HepG2 (cell line): ENCODE data around the gene C11orf54. TPM values are rescaled to one million over a fixed set of nuclear protein-coding genes. Genes with fewer than 3 reads are reported as not detected.

Source experiments
- ATAC-seq: fragments of 200-7000 bp; cut with Tn5 transposase; 3 replicates; pipeline ENCODE4 v1.9.1; 2020; ENCODE audit warnings: mild to moderate bottlenecking, moderate library complexity
- BruUV-seq: library from RNA; stranded (reverse); fragments of 400-500 nt; replicated peaks from 2 replicates; lab custom pipeline; 2021; lab: Mats Ljungman, UMichigan
- CTCF ChIA-PET: fragments of 300-600 bp; formaldehyde crosslinking; extraction: SDS; loops from one replicate; lab custom pipeline; 2021; ENCODE audit warnings: low total read pairs, inconsistent platforms, low intra/inter-chr PET ratio; lab: Yijun Ruan, JAX
- POLR2A ChIA-PET: fragments of 350-600 bp; sonication (Branson Sonifier 250); formaldehyde crosslinking; loops from one replicate; lab custom pipeline; 2020; ENCODE audit warnings: antibody characterized with exemption, inconsistent platforms; lab: Yijun Ruan, JAX
- DNase-seq: peaks from one replicate; pipeline ENCODE4 v3.0.0-alpha.2; 2015; ENCODE audit warnings: low spot score
- FAIRE-seq: peaks from 3 replicates; lab custom pipeline; 2011; peaks lifted over from hg19 to GRCh38; lab: Jason Lieb, UNC
- H2AFZ ChIP-seq: one replicate; pipeline ENCODE4 v1.6.1; 2011; ENCODE audit warnings: low read length, inconsistent platforms
- H3K27ac ChIP-seq: fragments of 300-600 bp; 3 replicates; pipeline ENCODE4 v1.8.0; 2011; ENCODE audit warnings: mixed run types, mild to moderate bottlenecking, mixed read lengths, low read length, inconsistent platforms; ENCODE audit not compliant: insufficient read depth; ENCODE audit errors: extremely low read length
- H3K27me3 ChIP-seq, 2 experiments: fragments of 200-600 bp in 1 of 2; 2 replicates in 1 of 2; 3 replicates in 1 of 2; pipeline versions ENCODE4 v1.6.0 to v1.8.0; 2011; ENCODE audit warnings: low read length in 2 of 2, mild to moderate bottlenecking in 2 of 2, moderate library complexity in 2 of 2, inconsistent platforms in 1 of 2; ENCODE audit not compliant: insufficient read depth in 2 of 2, control insufficient read depth in 1 of 2
- H3K36me3 ChIP-seq, 2 experiments: fragments of 200-600 bp in 1 of 2; replicated peaks in 1 of 2; 2 replicates in 1 of 2; 3 replicates in 1 of 2; pipeline versions ENCODE4 v1.5.1 to v1.8.0; 2011; ENCODE audit warnings: low read length in 2 of 2, inconsistent platforms in 1 of 2; ENCODE audit not compliant: insufficient read depth in 2 of 2, control insufficient read depth in 1 of 2
- H3K4me1 ChIP-seq: 2 replicates; pipeline ENCODE4 v1.5.1; 2012; ENCODE audit warnings: low read length, inconsistent platforms; ENCODE audit not compliant: insufficient read depth
- H3K4me2 ChIP-seq: 2 replicates; pipeline ENCODE4 v1.6.0; 2011; ENCODE audit warnings: low read depth, low read length, inconsistent platforms
- H3K4me3 ChIP-seq, 3 experiments: fragments of 200-600 bp in 1 of 3; sonication (generic), shearing (Covaris generic) in 1 of 3; replicated peaks in 1 of 3; 2 replicates each; pipeline ENCODE4 v1.5.1; 2011 to 2016; ENCODE audit warnings: low read length in 3 of 3, inconsistent platforms in 2 of 3, low read depth in 2 of 3, mild to moderate bottlenecking in 2 of 3, control low read depth in 1 of 3, mixed read lengths in 1 of 3; ENCODE audit not compliant: insufficient read depth in 1 of 3
- H3K79me2 ChIP-seq: one replicate; pipeline ENCODE4 v1.6.1; 2011; ENCODE audit warnings: low read length, inconsistent platforms; ENCODE audit not compliant: insufficient read depth
- H3K9ac ChIP-seq: 2 replicates; pipeline ENCODE4 v1.6.0; 2011; ENCODE audit warnings: mild to moderate bottlenecking, low read depth, low read length, inconsistent platforms; ENCODE audit not compliant: insufficient read depth
- H3K9me3 ChIP-seq: 2 replicates; pipeline ENCODE4 v1.5.1; 2012; ENCODE audit warnings: mild to moderate bottlenecking, low read length
- H4K20me1 ChIP-seq: 2 replicates; pipeline ENCODE4 v1.6.0; 2011; ENCODE audit warnings: inconsistent platforms, mild to moderate bottlenecking, low read length, moderate library complexity; ENCODE audit not compliant: insufficient read depth
- HNF4A ChIP-seq: sonication (generic); formaldehyde crosslinking; IDR thresholded peaks from 2 replicates; pipeline ENCODE4 v1.4.0; 2020; ENCODE audit warnings: missing genetic modification reagents
- NFYB ChIP-seq: sonication (generic); formaldehyde crosslinking; IDR thresholded peaks from 2 replicates; pipeline ENCODE4 v1.4.0; 2020; ENCODE audit warnings: missing genetic modification reagents
- ZNF121 ChIP-seq: sonication (generic); formaldehyde crosslinking; IDR thresholded peaks from 2 replicates; pipeline ENCODE4 v1.5.0; 2020; ENCODE audit warnings: mild to moderate bottlenecking, missing genetic modification reagents
- ZSCAN29 ChIP-seq: sonication (generic); formaldehyde crosslinking; conservative IDR thresholded peaks from 2 replicates; pipeline ENCODE4 v1.4.0; 2020; ENCODE audit warnings: mild to moderate bottlenecking, missing genetic modification reagents
- WGBS: methylation state at CpG from one replicate; pipeline ENCODE4 v1.1.6; 2017; ENCODE audit warnings: low lambda C conversion rate; 5-methylcytosine and 5-hydroxymethylcytosine counted together
- in situ Hi-C: cut with HindIII; loops from 2 replicates; pipeline ENCODE4 v1.10.0; 2017; ENCODE audit warnings: low pct_unique_long_range_greater_than_20kb; ENCODE audit not compliant: extremely low pct_ligation_motif_present
- intact Hi-C: fragments of 100-400 bp; cut with micrococcal nuclease; formaldehyde crosslinking; loops from one replicate; pipeline ENCODE4 v1.10.0; 2022; ENCODE audit not compliant: unreplicated experiment
- polyA plus RNA-seq, 8 experiments: library from polyadenylated mRNA; depleted of rRNA in 3 of 8; stranded (reverse) in 7 of 8; unstranded in 1 of 8; fragments of >200 nt; fragmentation: Illumina TruSeq in 4 of 8; extraction: Trizol in 4 of 8; gene quantifications; 2 replicates each; pipeline versions ENCODE4 v1.2.1 to v1.2.3, GENCODE V29; 2011 to 2016; ENCODE audit warnings: low read depth in 4 of 8, missing spikeins in 1 of 8, mixed read lengths in 1 of 8; ENCODE audit not compliant: insufficient read depth in 1 of 8
- total RNA-seq, 5 experiments: library from RNA; depleted of rRNA; stranded (reverse); fragments of >200 nt; fragmentation: Illumina TruSeq; extraction: Trizol; gene quantifications; 2 replicates each; pipeline ENCODE4 v1.2.3, GENCODE V29; 2016; ENCODE audit warnings: low read depth in 1 of 5
- TF ChIP-seq, protein P1 (sequence below): sonication (generic); formaldehyde crosslinking; IDR thresholded peaks from 2 replicates; pipeline ENCODE4 v1.5.0; 2020; ENCODE audit warnings: mild to moderate bottlenecking, missing genetic modification reagents, moderate library complexity
- TF ChIP-seq, protein P2 (sequence below): IDR thresholded peaks from 2 replicates; pipeline ENCODE4 v1.6.1; 2016; ENCODE audit warnings: mild to moderate bottlenecking, missing biosample characterization, missing genetic modification reagents
- TF ChIP-seq, protein P3 (sequence below): sonication (generic); formaldehyde crosslinking; IDR thresholded peaks from 2 replicates; pipeline ENCODE4 v1.4.0; 2020; ENCODE audit warnings: missing genetic modification reagents; ENCODE audit errors: not compliant biosample characterization

C11orf54 gene
- total and polyA plus RNA-seq, 2 of the 13 experiments (the other 11 are each of a cell fraction or from before 2014, with no cell fraction given): 42.7 to 50.1 TPM

DNA sequence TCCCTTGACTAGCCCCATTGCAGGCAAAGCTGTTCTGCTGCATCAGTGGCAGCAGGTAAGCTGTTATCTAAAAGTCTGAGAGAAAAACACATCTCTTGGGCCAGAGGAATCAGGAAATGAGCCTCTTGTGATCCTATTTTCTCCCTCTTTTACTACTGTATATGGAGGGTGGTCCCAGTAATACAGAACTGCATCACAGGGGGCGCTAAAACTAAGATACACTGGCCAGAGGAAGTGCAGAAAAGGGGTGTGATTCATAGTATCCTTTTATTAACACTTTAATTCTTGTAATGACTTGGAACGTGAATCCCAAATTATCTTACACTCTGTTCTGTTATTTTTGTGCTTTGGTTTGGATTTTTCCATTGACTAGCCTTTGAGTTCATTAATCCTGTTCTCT is 33.8 kb downstream of the C11orf54 start:
- in situ Hi-C loops (no loop called here), intact Hi-C loops (no loop called here)
- H3K27ac ChIP-seq: no peak overlapping the region
- TF ChIP-seq HNF4A (CRISPR knock-in tag): no peak
- no peak for TF ChIP-seq NFYB (CRISPR knock-in tag)
- TF ChIP-seq, protein P1, sequence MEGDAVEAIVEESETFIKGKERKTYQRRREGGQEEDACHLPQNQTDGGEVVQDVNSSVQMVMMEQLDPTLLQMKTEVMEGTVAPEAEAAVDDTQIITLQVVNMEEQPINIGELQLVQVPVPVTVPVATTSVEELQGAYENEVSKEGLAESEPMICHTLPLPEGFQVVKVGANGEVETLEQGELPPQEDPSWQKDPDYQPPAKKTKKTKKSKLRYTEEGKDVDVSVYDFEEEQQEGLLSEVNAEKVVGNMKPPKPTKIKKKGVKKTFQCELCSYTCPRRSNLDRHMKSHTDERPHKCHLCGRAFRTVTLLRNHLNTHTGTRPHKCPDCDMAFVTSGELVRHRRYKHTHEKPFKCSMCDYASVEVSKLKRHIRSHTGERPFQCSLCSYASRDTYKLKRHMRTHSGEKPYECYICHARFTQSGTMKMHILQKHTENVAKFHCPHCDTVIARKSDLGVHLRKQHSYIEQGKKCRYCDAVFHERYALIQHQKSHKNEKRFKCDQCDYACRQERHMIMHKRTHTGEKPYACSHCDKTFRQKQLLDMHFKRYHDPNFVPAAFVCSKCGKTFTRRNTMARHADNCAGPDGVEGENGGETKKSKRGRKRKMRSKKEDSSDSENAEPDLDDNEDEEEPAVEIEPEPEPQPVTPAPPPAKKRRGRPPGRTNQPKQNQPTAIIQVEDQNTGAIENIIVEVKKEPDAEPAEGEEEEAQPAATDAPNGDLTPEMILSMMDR (CRISPR knock-in tag): peak; percentile 33
- TF ChIP-seq, protein P2, sequence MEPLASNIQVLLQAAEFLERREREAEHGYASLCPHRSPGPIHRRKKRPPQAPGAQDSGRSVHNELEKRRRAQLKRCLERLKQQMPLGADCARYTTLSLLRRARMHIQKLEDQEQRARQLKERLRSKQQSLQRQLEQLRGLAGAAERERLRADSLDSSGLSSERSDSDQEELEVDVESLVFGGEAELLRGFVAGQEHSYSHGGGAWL (CRISPR knock-in tag): no peak
- no peak for TF ChIP-seq ZSCAN29 (CRISPR knock-in tag)
- no peak overlapping the region for H3K9ac ChIP-seq
- no peaks in the 10 kb centered on the region for H3K9me3 ChIP-seq
- no peaks in the 10 kb centered on the region for H3K27me3 ChIP-seq
- H3K79me2 ChIP-seq: no peaks in the 10 kb centered on the region
- H4K20me1 ChIP-seq: no peaks in the 10 kb centered on the region
- BruUV-seq: no TSS peak
- ATAC-seq: peak; percentile 24; the same call in 1 of the 3 replicates
- no peak for FAIRE-seq
- peaks cover 22% of the 10 kb centered on the region for H3K4me1 ChIP-seq
- POLR2A ChIA-PET: no interaction called here
- H3K4me3 ChIP-seq: no peak overlapping the region
- CTCF ChIA-PET: no interaction called here
- WGBS: 44% methylated on average over 2 of the region's 2 CpGs
- no peak overlapping the region for H3K4me2 ChIP-seq
- no peaks in the 10 kb centered on the region for H3K36me3 ChIP-seq
- DNase-seq: peak; percentile 21
- no peak overlapping the region for H2AFZ ChIP-seq

DNA sequence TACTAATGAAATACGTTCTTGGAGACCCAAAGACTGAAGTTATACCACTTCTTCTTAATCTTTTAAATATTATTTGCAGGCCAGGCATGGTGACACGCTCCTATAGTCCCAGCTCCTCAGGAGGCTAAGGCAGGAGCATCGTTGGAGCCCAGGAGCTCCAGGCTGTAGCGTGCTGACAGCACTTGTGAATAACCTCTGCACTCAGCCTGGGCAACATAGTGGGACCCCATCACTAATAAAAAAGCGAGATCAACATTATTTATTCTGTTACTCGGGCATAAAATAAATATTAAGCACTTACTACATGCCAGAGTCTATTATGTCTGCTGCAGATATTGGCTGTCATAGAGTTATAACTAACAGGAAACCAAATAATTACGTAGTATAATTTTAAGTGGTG is 41.9 kb downstream of the C11orf54 start:
- POLR2A ChIA-PET: interaction anchor here (1.2 to 1.7 kb wide), 7 partner anchors 9 to 345 kb away, joined by 3 to 114 read pairs (median 8); partner anchors contain the start of genes C11orf54, PANX1 and TAF1D
- BruUV-seq: TSS peak; percentile 84
- 57% methylated on average over 7 of the region's 7 CpGs for WGBS
- no peaks in the 10 kb centered on the region for H3K9me3 ChIP-seq
- peak overlapping the region; percentile 91 for H3K9ac ChIP-seq
- peaks cover 32% of the 10 kb centered on the region for H3K4me1 ChIP-seq
- ATAC-seq: no peak
- TF ChIP-seq, protein P3, sequence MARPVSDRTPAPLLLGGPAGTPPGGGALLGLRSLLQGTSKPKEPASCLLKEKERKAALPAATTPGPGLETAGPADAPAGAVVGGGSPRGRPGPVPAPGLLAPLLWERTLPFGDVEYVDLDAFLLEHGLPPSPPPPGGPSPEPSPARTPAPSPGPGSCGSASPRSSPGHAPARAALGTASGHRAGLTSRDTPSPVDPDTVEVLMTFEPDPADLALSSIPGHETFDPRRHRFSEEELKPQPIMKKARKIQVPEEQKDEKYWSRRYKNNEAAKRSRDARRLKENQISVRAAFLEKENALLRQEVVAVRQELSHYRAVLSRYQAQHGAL (CRISPR knock-in tag): no peak
- peak; percentile 90 for TF ChIP-seq ZNF121 (CRISPR knock-in tag)
- TF ChIP-seq, all 625 proteins: peak for 1
- CTCF ChIA-PET: no interaction called here
- in situ Hi-C loops (loop anchor here (5.0 kb wide), 1 partner anchor 41 kb away; the partner anchor contains the start of genes C11orf54 and TAF1D), intact Hi-C loops (no loop called here)
- Histone ChIP-seq H3K27me3 (no peaks in the 10 kb centered on the region; a peak in 1 of 5 replicates), H4K20me1 (peaks cover 31% of the 10 kb centered on the region), H3K4me3 (peak overlapping the region; percentile 85 to 93 (median 93); a peak in 5 of 6 replicates), H3K36me3 (peaks cover 0 to 4% of the 10 kb centered on the region in 2 experiments; a peak in 1 of 5 replicates), H3K4me2 (peak overlapping the region; percentile 72), H3K79me2 (peaks cover 45% of the 10 kb centered on the region), H2AFZ (no peak overlapping the region), H3K27ac (no peak overlapping the region)
- DNase-seq (no peak), FAIRE-seq (no peak)
